GM20431 (cell line): ENCODE data around the gene FPR2.
"Not testable (repeated sequence)": the region's sequence is repeated elsewhere in the genome, so short reads cannot be mapped to it uniquely, and the experiment has no call there.

ENCODE experiments used
- in situ Hi-C: fragments of 300-500 bp; cut with MseI, MboI; formaldehyde crosslinking; loops from one replicate; pipeline ENCODE4 v1.15.0; 2020; ENCODE audit warnings: low sequenced_read_pairs; ENCODE audit not compliant: unreplicated experiment

Gene FPR2

GRCh38 chr19:51760697-51761356, at the start of gene FPR2:
Gene FPR2 (plus strand): TSS chr19:51761180. CDS start chr19:51768659, 7,479 bp downstream.
- in situ Hi-C loops: no loop called here

- in situ Hi-C loops: no loop called here
Observed at GRCh38 chr19:51711702-51712101, 49.3 kb upstream of the FPR2 start.

GRCh38 chr19:51712461-51713081, 48.4 kb upstream of the FPR2 start:
- in situ Hi-C loops: no loop called here

- in situ Hi-C loops: no loop called here
Observed at GRCh38 chr19:51713319-51714285, 47.4 kb upstream of the FPR2 start.

GRCh38 chr19:51714848-51715247, 46.1 kb upstream of the FPR2 start:
- in situ Hi-C loops: no loop called here

- in situ Hi-C loops: no loop called here
Observed at GRCh38 chr19:51715850-51716249, 45.1 kb upstream of the FPR2 start.

GRCh38 chr19:51716925-51717324, 44.1 kb upstream of the FPR2 start:
- in situ Hi-C loops: no loop called here

GRCh38 chr19:51719251-51719988, 41.6 kb upstream of the FPR2 start:
- in situ Hi-C loops: no loop called here

GRCh38 chr19:51721905-51722304, 39.1 kb upstream of the FPR2 start:
- in situ Hi-C loops: no loop called here

- in situ Hi-C loops: no loop called here
Observed at GRCh38 chr19:51722492-51722891, 38.5 kb upstream of the FPR2 start.

GRCh38 chr19:51724543-51724942, 36.4 kb upstream of the FPR2 start:
- in situ Hi-C loops: no loop called here

GRCh38 chr19:51726049-51726448, 34.9 kb upstream of the FPR2 start:
- in situ Hi-C loops: no loop called here

- in situ Hi-C loops: no loop called here
Observed at GRCh38 chr19:51727349-51727880, 33.6 kb upstream of the FPR2 start.

GRCh38 chr19:51729781-51730180, 31.2 kb upstream of the FPR2 start:
- in situ Hi-C loops: no loop called here

- in situ Hi-C loops: no loop called here
Observed at GRCh38 chr19:51733742-51734522, 27.0 kb upstream of the FPR2 start.

GRCh38 chr19:51735759-51736449, 25.1 kb upstream of the FPR2 start:
- in situ Hi-C loops: no loop called here

- in situ Hi-C loops: no loop called here
Observed at GRCh38 chr19:51737389-51737788, 23.6 kb upstream of the FPR2 start.

- in situ Hi-C loops: no loop called here
Observed at GRCh38 chr19:51737924-51738323, 23.1 kb upstream of the FPR2 start.

- in situ Hi-C loops: not testable (repeated sequence)
Observed at GRCh38 chr19:51738523-51738922, 22.5 kb upstream of the FPR2 start.
